Kidney (tissue), 14 donors: Measurements from ENCODE around the gene ZNF611. TPM values are rescaled to one million over a fixed set of nuclear protein-coding genes. Genes with fewer than 3 reads are reported as not detected.
"Not testable (repeated sequence)": the region's sequence is repeated elsewhere in the genome, so short reads cannot be mapped to it uniquely, and the experiment has no call there.

ENCODE experiments used
- DNase-seq, 5 donors: peaks; one replicate each; pipeline ENCODE4 v3.0.0-alpha.2; 2013 to 2020
- FAIRE-seq: peaks from 2 replicates; lab custom pipeline; 2012; peaks lifted over from hg19 to GRCh38; lab: Jason Lieb, UNC
- H3K27ac ChIP-seq, 2 donors: one replicate each; pipeline ENCODE4 v1.7.0; 2013; ENCODE audit warnings: low read depth in 2 of 2, low read length in 2 of 2, inconsistent platforms in 1 of 2
- H3K27me3 ChIP-seq: one replicate; pipeline ENCODE4 v1.7.1; 2013; ENCODE audit warnings: low read length, inconsistent platforms; ENCODE audit not compliant: control insufficient read depth, insufficient read depth
- H3K36me3 ChIP-seq, 3 donors: one replicate each; pipeline versions ENCODE4 v1.7.0 to v1.7.1; 2013; ENCODE audit warnings: low read length in 3 of 3, control low read depth in 1 of 3, inconsistent platforms in 1 of 3; ENCODE audit not compliant: insufficient read depth in 3 of 3, control insufficient read depth in 2 of 3
- H3K4me1 ChIP-seq, 3 donors: one replicate each; pipeline versions ENCODE4 v1.7.0 to v1.7.1; 2013; ENCODE audit warnings: low read length in 3 of 3, inconsistent platforms in 1 of 3, low read depth in 1 of 3; ENCODE audit not compliant: control insufficient read depth in 2 of 3, insufficient read depth in 2 of 3
- H3K4me3 ChIP-seq, 3 donors: one replicate each; pipeline versions ENCODE4 v1.7.0 to v1.8.1; 2013; ENCODE audit warnings: low read length in 3 of 3, control low read depth in 1 of 3, inconsistent platforms in 1 of 3
- H3K9ac ChIP-seq, 3 donors: one replicate each; pipeline versions ENCODE4 v1.7.0 to v1.7.1; 2013; ENCODE audit warnings: low read length in 3 of 3, control low read depth in 1 of 3, inconsistent platforms in 1 of 3
- H3K9me3 ChIP-seq, 3 donors: one replicate each; pipeline versions ENCODE4 v1.7.0 to v1.7.1; 2013; ENCODE audit warnings: low read length in 3 of 3, control low read depth in 1 of 3, inconsistent platforms in 1 of 3; ENCODE audit not compliant: control insufficient read depth in 2 of 3, insufficient read depth in 1 of 3
- CTCF ChIP-seq: IDR thresholded peaks from 3 replicates; pipeline ENCODE4 v1.5.1; 2012; ENCODE audit warnings: mild to moderate bottlenecking, moderate library complexity, borderline replicate concordance; ENCODE audit not compliant: insufficient read depth; ENCODE audit errors: extremely low read depth
- intact Hi-C: fragments of 100-400 bp; cut with DNase I; formaldehyde crosslinking; loops from one replicate; pipeline ENCODE4 v1.11.1; 2022
- polyA plus RNA-seq: library from polyadenylated mRNA; stranded (reverse); fragments of 350-450 nt; fragmentation: Illumina TruSeq; extraction: RNeasy Lipid Tissue Mini Kit (QIAGEN cat#74804); gene quantifications from one replicate; pipeline ENCODE4 v1.2.3, GENCODE V29; 2014; ENCODE audit warnings: low read depth, low replicate concordance; ENCODE audit not compliant: insufficient read depth
- total RNA-seq: library from RNA; stranded (reverse); fragmentation: NEBNext Ultra II Directional; extraction: Animal tissue kit (Norgen Biotek cat#: 25700); gene quantifications from one replicate; pipeline ENCODE4 v1.2.1, GENCODE V29; 2021
- donor health status: control.
- donor health status: control.
- donor health status: control.
- donor health status: control.
- donor health status: control.
- donor health status: DM: yes; HTN: yes; CAD: no.
- donor health status: Normal renal cell carcinoma (clear cell type).

ZNF611 gene
- total and polyA plus RNA-seq, 2 donors from 2014 or later, result 3.6 to 42.7 TPM

GRCh38 chr19:52742516-52742915, 7.7 kb upstream of the ZNF611 start:
- no peak overlapping the region for H3K9ac ChIP-seq
- no peak overlapping the region for H3K27ac ChIP-seq
- peaks cover 0 to 1% (median 0%) of the 10 kb centered on the region in 3 donors for H3K4me1 ChIP-seq
- FAIRE-seq (no peak), DNase-seq (no peak)
- H3K4me3 ChIP-seq, result no peak overlapping the region
- H3K27me3 ChIP-seq, result no peaks in the 10 kb centered on the region
- no peaks in the 10 kb centered on the region for H3K9me3 ChIP-seq
- intact Hi-C loops, result no loop called here
- no peaks in the 10 kb centered on the region for H3K36me3 ChIP-seq
- no peak for TF ChIP-seq CTCF

GRCh38 chr19:52741951-52742485, 7.2 kb upstream of the ZNF611 start:
- no peak overlapping the region for H3K27ac ChIP-seq
- FAIRE-seq (no peak), DNase-seq (no peak)
- no peaks in the 10 kb centered on the region for H3K9me3 ChIP-seq
- H3K9ac ChIP-seq, result no peak overlapping the region
- intact Hi-C loops, result no loop called here
- no peaks in the 10 kb centered on the region for H3K36me3 ChIP-seq
- H3K4me1 ChIP-seq, result peaks cover 0 to 5% (median 0%) of the 10 kb centered on the region in 3 donors
- no peak overlapping the region for H3K4me3 ChIP-seq
- no peak for TF ChIP-seq CTCF
- H3K27me3 ChIP-seq, result no peaks in the 10 kb centered on the region

GRCh38 chr19:52741371-52741770, 6.5 kb upstream of the ZNF611 start:
- H3K27me3 ChIP-seq, H3K4me3 ChIP-seq, DNase-seq, FAIRE-seq, H3K27ac ChIP-seq, H3K9me3 ChIP-seq, H3K4me1 ChIP-seq, H3K9ac ChIP-seq, H3K36me3 ChIP-seq, intact Hi-C loops: not testable (repeated sequence)

- Histone ChIP-seq H3K27me3 (no peaks in the 10 kb centered on the region), H3K36me3 (no peaks in the 10 kb centered on the region), H3K9ac (no peak overlapping the region), H3K4me1 (peaks cover 0 to 11% (median 6%) of the 10 kb centered on the region in 3 donors), H3K4me3 (no peak overlapping the region), H3K9me3 (no peaks in the 10 kb centered on the region), H3K27ac (no peak overlapping the region)
- FAIRE-seq (no peak), DNase-seq (peak in 2 of 5 donors; percentile 62 to 79)
- intact Hi-C loops, result no loop called here
- no peak for TF ChIP-seq CTCF
Observed at GRCh38 chr19:52739576-52739975, 4.7 kb upstream of the ZNF611 start.
